Nephron (organoid): ENCODE measurements around the gene ZNF84.

ENCODE experiments used
- H3K27ac Mint-ChIP-seq, 3 experiments: 2 replicates each; pipeline ENCODE4 v1.8.0; 2020; ENCODE audit warnings: mixed read lengths in 3 of 3, mild to moderate bottlenecking in 2 of 3, moderate library complexity in 1 of 3
- H3K27me3 Mint-ChIP-seq: 2 replicates; pipeline ENCODE4 v1.8.0; 2021; ENCODE audit warnings: low read depth, mild to moderate bottlenecking, moderate library complexity, mixed read lengths
- H3K36me3 Mint-ChIP-seq: 2 replicates; pipeline ENCODE4 v1.8.0; 2020; ENCODE audit warnings: low read depth, mixed read lengths
- H3K4me1 Mint-ChIP-seq: 2 replicates; pipeline ENCODE4 v1.8.0; 2020; ENCODE audit warnings: mixed read lengths
- H3K4me3 Mint-ChIP-seq, 3 experiments: 2 replicates each; pipeline ENCODE4 v1.8.0; 2020; ENCODE audit warnings: mild to moderate bottlenecking in 3 of 3, mixed read lengths in 3 of 3, moderate library complexity in 2 of 3
- H3K9me3 Mint-ChIP-seq: 2 replicates; pipeline ENCODE4 v1.8.0; 2020; ENCODE audit warnings: mixed read lengths
- TF ChIP-seq, protein P1 (sequence below), 3 experiments: fragments of 200-600 bp; sonication (generic); IDR thresholded peaks; one replicate each; pipeline ENCODE4 v1.5.0; 2021; ENCODE audit warnings: antibody characterized with exemption in 3 of 3; ENCODE audit not compliant: unreplicated experiment in 3 of 3

ZNF84 gene

GRCh38 chr12:133063556-133063955 lies 26.2 kb downstream of the ZNF84 start:
- H3K9me3 Mint-ChIP-seq: peaks cover 81% of the 10 kb centered on the region
- no peak overlapping the region for H3K4me3 Mint-ChIP-seq
- H3K36me3 Mint-ChIP-seq: peaks cover 73% of the 10 kb centered on the region
- no peaks in the 10 kb centered on the region for H3K27me3 Mint-ChIP-seq
- H3K27ac Mint-ChIP-seq: no peak overlapping the region
- H3K4me1 Mint-ChIP-seq: no peaks in the 10 kb centered on the region
- TF ChIP-seq, protein P1, sequence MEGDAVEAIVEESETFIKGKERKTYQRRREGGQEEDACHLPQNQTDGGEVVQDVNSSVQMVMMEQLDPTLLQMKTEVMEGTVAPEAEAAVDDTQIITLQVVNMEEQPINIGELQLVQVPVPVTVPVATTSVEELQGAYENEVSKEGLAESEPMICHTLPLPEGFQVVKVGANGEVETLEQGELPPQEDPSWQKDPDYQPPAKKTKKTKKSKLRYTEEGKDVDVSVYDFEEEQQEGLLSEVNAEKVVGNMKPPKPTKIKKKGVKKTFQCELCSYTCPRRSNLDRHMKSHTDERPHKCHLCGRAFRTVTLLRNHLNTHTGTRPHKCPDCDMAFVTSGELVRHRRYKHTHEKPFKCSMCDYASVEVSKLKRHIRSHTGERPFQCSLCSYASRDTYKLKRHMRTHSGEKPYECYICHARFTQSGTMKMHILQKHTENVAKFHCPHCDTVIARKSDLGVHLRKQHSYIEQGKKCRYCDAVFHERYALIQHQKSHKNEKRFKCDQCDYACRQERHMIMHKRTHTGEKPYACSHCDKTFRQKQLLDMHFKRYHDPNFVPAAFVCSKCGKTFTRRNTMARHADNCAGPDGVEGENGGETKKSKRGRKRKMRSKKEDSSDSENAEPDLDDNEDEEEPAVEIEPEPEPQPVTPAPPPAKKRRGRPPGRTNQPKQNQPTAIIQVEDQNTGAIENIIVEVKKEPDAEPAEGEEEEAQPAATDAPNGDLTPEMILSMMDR (IDR thresholded peaks at IDR 0.05; ENCODE audit: unreplicated experiment in 3 of 3): no peak

DNA sequence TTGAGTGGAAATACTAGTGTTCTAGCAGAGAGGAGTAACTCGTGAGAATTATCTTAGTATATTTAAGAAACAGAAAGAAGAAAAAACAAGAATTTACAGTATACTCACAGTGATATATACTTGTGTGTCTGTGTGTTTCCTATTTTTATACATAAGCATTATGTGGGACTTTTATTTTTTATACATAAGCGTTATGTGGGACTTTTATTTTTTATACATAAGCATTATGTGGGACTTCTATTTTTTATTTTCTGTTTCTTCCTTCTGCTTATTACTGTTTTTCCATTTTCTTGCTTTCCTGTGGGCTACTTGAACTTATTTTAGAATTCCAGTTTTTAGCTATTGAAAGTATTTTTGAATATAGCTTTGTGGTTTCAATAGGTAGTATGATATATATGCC lies 36.5 kb downstream of the ZNF84 start:
- no peak overlapping the region for H3K27ac Mint-ChIP-seq
- H3K4me1 Mint-ChIP-seq: no peaks in the 10 kb centered on the region
- H3K9me3 Mint-ChIP-seq: peaks cover 51% of the 10 kb centered on the region
- TF ChIP-seq, protein P1 (IDR thresholded peaks at IDR 0.05; ENCODE audit: unreplicated experiment in 3 of 3): no peak
- no peak overlapping the region for H3K4me3 Mint-ChIP-seq
- no peaks in the 10 kb centered on the region for H3K27me3 Mint-ChIP-seq
- peaks cover 20% of the 10 kb centered on the region for H3K36me3 Mint-ChIP-seq

DNA sequence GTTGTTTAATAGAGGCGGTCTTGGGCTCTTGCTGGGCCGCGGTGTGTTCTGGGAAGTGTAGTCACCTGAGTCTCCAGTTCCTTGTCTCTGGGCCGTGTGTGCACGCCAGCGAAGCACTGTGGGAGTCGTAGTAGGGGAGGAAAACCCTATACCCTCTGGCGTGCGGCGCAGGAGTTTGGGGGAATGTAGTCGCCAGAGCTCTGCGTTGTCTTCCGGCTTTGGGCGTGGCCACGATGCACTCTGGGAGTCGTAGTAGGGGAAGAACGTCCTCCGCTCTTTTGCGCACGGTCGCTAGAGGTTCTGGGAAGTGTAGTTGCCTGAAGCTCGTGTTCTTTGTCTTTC lies 42.7 kb downstream of the ZNF84 start:
- Mint-ChIP-seq H3K9me3 (peaks cover 58% of the 10 kb centered on the region), H3K36me3 (peaks cover 15% of the 10 kb centered on the region), H3K27me3 (no peaks in the 10 kb centered on the region), H3K27ac (no peak overlapping the region), H3K4me3 (no peak overlapping the region), H3K4me1 (no peaks in the 10 kb centered on the region)
- TF ChIP-seq, protein P1 (IDR thresholded peaks at IDR 0.05; ENCODE audit: unreplicated experiment in 3 of 3): no peak

- TF ChIP-seq, protein P1 (IDR thresholded peaks at IDR 0.05; ENCODE audit: unreplicated experiment in 3 of 3): peak; percentile 17 to 43 (median 20)
- Mint-ChIP-seq H3K4me1 (no peaks in the 10 kb centered on the region), H3K36me3 (peaks cover 15% of the 10 kb centered on the region), H3K4me3 (no peak within 1 kb of the TSS), H3K9me3 (peaks cover 60% of the 10 kb centered on the region), H3K27ac (no peak within 1 kb of the TSS), H3K27me3 (no peaks in the 10 kb centered on the region)
These were observed 43.3 kb downstream of the ZNF84 start, which contains the start of gene ZNF140 for GRCh38 chr12:133080368-133081158. TSS of gene ZNF140 (plus strand) at chr12:133080923. CDS start at chr12:133081321, 398 bp downstream.

- Mint-ChIP-seq H3K4me1 (no peaks in the 10 kb centered on the region), H3K4me3 (no peak overlapping the region), H3K36me3 (peaks cover 15% of the 10 kb centered on the region), H3K27me3 (no peaks in the 10 kb centered on the region), H3K27ac (no peak overlapping the region), H3K9me3 (peaks cover 64% of the 10 kb centered on the region)
- TF ChIP-seq, protein P1 (IDR thresholded peaks at IDR 0.05; ENCODE audit: unreplicated experiment in 3 of 3): no peak
These were observed 44.0 kb downstream of the ZNF84 start for GRCh38 chr12:133081159-133081780.
